ENCODE measurements around the gene POLR1C.

- TF ChIP-seq, protein P1, sequence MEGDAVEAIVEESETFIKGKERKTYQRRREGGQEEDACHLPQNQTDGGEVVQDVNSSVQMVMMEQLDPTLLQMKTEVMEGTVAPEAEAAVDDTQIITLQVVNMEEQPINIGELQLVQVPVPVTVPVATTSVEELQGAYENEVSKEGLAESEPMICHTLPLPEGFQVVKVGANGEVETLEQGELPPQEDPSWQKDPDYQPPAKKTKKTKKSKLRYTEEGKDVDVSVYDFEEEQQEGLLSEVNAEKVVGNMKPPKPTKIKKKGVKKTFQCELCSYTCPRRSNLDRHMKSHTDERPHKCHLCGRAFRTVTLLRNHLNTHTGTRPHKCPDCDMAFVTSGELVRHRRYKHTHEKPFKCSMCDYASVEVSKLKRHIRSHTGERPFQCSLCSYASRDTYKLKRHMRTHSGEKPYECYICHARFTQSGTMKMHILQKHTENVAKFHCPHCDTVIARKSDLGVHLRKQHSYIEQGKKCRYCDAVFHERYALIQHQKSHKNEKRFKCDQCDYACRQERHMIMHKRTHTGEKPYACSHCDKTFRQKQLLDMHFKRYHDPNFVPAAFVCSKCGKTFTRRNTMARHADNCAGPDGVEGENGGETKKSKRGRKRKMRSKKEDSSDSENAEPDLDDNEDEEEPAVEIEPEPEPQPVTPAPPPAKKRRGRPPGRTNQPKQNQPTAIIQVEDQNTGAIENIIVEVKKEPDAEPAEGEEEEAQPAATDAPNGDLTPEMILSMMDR (tag by site-specific recombination; IDR thresholded peaks at IDR 0.05), result no peak
- TF ChIP-seq ZNF140 (tag by site-specific recombination; IDR thresholded peaks at IDR 0.05) (no peak), KLF9 (tag by site-specific recombination; IDR thresholded peaks at IDR 0.05; ENCODE audit: low read depth) (no peak), ZNF791 (tag by site-specific recombination; IDR thresholded peaks at IDR 0.05) (no peak), ZNF501 (tag by site-specific recombination; IDR thresholded peaks at IDR 0.05) (no peak), ZNF221 (tag by site-specific recombination; IDR thresholded peaks at IDR 0.05; ENCODE audit: borderline replicate concordance) (no peak), ZNF548 (tag by site-specific recombination; IDR thresholded peaks at IDR 0.05) (no peak), ZNF169 (tag by site-specific recombination; IDR thresholded peaks at IDR 0.05) (no peak), ZNF768 (tag by site-specific recombination; IDR thresholded peaks at IDR 0.05) (no peak), ZNF76 (tag by site-specific recombination; IDR thresholded peaks at IDR 0.05; ENCODE audit: borderline replicate concordance, low read depth) (no peak), ZBTB11 (tag by site-specific recombination; conservative IDR thresholded peaks at IDR 0.05; ENCODE audit: low read depth) (no peak)
- TF ChIP-seq, protein P2, sequence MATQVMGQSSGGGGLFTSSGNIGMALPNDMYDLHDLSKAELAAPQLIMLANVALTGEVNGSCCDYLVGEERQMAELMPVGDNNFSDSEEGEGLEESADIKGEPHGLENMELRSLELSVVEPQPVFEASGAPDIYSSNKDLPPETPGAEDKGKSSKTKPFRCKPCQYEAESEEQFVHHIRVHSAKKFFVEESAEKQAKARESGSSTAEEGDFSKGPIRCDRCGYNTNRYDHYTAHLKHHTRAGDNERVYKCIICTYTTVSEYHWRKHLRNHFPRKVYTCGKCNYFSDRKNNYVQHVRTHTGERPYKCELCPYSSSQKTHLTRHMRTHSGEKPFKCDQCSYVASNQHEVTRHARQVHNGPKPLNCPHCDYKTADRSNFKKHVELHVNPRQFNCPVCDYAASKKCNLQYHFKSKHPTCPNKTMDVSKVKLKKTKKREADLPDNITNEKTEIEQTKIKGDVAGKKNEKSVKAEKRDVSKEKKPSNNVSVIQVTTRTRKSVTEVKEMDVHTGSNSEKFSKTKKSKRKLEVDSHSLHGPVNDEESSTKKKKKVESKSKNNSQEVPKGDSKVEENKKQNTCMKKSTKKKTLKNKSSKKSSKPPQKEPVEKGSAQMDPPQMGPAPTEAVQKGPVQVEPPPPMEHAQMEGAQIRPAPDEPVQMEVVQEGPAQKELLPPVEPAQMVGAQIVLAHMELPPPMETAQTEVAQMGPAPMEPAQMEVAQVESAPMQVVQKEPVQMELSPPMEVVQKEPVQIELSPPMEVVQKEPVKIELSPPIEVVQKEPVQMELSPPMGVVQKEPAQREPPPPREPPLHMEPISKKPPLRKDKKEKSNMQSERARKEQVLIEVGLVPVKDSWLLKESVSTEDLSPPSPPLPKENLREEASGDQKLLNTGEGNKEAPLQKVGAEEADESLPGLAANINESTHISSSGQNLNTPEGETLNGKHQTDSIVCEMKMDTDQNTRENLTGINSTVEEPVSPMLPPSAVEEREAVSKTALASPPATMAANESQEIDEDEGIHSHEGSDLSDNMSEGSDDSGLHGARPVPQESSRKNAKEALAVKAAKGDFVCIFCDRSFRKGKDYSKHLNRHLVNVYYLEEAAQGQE (tag by site-specific recombination; IDR thresholded peaks at IDR 0.05), result no peak
- TF ChIP-seq, protein P3, sequence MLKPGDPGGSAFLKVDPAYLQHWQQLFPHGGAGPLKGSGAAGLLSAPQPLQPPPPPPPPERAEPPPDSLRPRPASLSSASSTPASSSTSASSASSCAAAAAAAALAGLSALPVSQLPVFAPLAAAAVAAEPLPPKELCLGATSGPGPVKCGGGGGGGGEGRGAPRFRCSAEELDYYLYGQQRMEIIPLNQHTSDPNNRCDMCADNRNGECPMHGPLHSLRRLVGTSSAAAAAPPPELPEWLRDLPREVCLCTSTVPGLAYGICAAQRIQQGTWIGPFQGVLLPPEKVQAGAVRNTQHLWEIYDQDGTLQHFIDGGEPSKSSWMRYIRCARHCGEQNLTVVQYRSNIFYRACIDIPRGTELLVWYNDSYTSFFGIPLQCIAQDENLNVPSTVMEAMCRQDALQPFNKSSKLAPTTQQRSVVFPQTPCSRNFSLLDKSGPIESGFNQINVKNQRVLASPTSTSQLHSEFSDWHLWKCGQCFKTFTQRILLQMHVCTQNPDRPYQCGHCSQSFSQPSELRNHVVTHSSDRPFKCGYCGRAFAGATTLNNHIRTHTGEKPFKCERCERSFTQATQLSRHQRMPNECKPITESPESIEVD (tag by site-specific recombination; IDR thresholded peaks at IDR 0.05), result no peak
- TF ChIP-seq, protein P4, sequence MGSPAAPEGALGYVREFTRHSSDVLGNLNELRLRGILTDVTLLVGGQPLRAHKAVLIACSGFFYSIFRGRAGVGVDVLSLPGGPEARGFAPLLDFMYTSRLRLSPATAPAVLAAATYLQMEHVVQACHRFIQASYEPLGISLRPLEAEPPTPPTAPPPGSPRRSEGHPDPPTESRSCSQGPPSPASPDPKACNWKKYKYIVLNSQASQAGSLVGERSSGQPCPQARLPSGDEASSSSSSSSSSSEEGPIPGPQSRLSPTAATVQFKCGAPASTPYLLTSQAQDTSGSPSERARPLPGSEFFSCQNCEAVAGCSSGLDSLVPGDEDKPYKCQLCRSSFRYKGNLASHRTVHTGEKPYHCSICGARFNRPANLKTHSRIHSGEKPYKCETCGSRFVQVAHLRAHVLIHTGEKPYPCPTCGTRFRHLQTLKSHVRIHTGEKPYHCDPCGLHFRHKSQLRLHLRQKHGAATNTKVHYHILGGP (tag by site-specific recombination; IDR thresholded peaks at IDR 0.05), result no peak
Observed at GRCh38 chr6:43520097-43520496, 3.2 kb downstream of the POLR1C start.
